ENCODE measurements around the gene ADGRG1.

ADGRG1 gene

GRCh38 chr16:57642160-57643135 is 14.0 kb downstream of the ADGRG1 start:
- no peak for TF ChIP-seq POLR2A (IDR thresholded peaks at IDR 0.05; ENCODE audit: low read length)
- no peak for TF ChIP-seq GATA1 (IDR thresholded peaks at IDR 0.05; ENCODE audit: low read depth, low read length)

GRCh38 chr16:57643147-57643874 is 14.9 kb downstream of the ADGRG1 start:
- DNase-seq: no peak
- TF ChIP-seq POLR2A (IDR thresholded peaks at IDR 0.05; ENCODE audit: low read length): no peak
- TF ChIP-seq GATA1 (IDR thresholded peaks at IDR 0.05; ENCODE audit: low read depth, low read length): no peak

More at GRCh38 chr16:57642160-57643135, 14.0 kb downstream of the ADGRG1 start:
- no peak for DNase-seq

GRCh38 chr16:57643910-57644309 is 15.5 kb downstream of the ADGRG1 start:
- TF ChIP-seq POLR2A (IDR thresholded peaks at IDR 0.05; ENCODE audit: low read length): no peak
- no peak for TF ChIP-seq GATA1 (IDR thresholded peaks at IDR 0.05; ENCODE audit: low read depth, low read length)
- DNase-seq: no peak

GRCh38 chr16:57644383-57645014 is 16.1 kb downstream of the ADGRG1 start:
- TF ChIP-seq POLR2A (IDR thresholded peaks at IDR 0.05; ENCODE audit: low read length): no peak
- TF ChIP-seq GATA1 (IDR thresholded peaks at IDR 0.05; ENCODE audit: low read depth, low read length): no peak
- DNase-seq: no peak

- DNase-seq: no peak
- TF ChIP-seq POLR2A (IDR thresholded peaks at IDR 0.05; ENCODE audit: low read length) (no peak), GATA1 (IDR thresholded peaks at IDR 0.05; ENCODE audit: low read depth, low read length) (no peak)
Observed at GRCh38 chr16:57645169-57645568, 16.7 kb downstream of the ADGRG1 start.

- no peak for DNase-seq
- TF ChIP-seq POLR2A (IDR thresholded peaks at IDR 0.05; ENCODE audit: low read length): no peak
- no peak for TF ChIP-seq GATA1 (IDR thresholded peaks at IDR 0.05; ENCODE audit: low read depth, low read length)
Observed at GRCh38 chr16:57645691-57646387, 17.4 kb downstream of the ADGRG1 start.

GRCh38 chr16:57646388-57647039 is 18.1 kb downstream of the ADGRG1 start:
- no peak for DNase-seq
- no peak for TF ChIP-seq POLR2A (IDR thresholded peaks at IDR 0.05; ENCODE audit: low read length)
- no peak for TF ChIP-seq GATA1 (IDR thresholded peaks at IDR 0.05; ENCODE audit: low read depth, low read length)

- DNase-seq: no peak
- no peak for TF ChIP-seq POLR2A (IDR thresholded peaks at IDR 0.05; ENCODE audit: low read length)
- TF ChIP-seq GATA1 (IDR thresholded peaks at IDR 0.05; ENCODE audit: low read depth, low read length): no peak
Observed at GRCh38 chr16:57647136-57647875, 18.9 kb downstream of the ADGRG1 start.

GRCh38 chr16:57648125-57648524 is 19.7 kb downstream of the ADGRG1 start:
- no peak for DNase-seq
- no peak for TF ChIP-seq GATA1 (IDR thresholded peaks at IDR 0.05; ENCODE audit: low read depth, low read length)
- no peak for TF ChIP-seq POLR2A (IDR thresholded peaks at IDR 0.05; ENCODE audit: low read length)

- peak; percentile 81 to 89 for DNase-seq
Observed at GRCh38 chr16:57648581-57649442, 20.4 kb downstream of the ADGRG1 start.

GRCh38 chr16:57649443-57649751 is 21.0 kb downstream of the ADGRG1 start:
- TF ChIP-seq POLR2A (IDR thresholded peaks at IDR 0.05; ENCODE audit: low read length) (no peak), GATA1 (IDR thresholded peaks at IDR 0.05; ENCODE audit: low read depth, low read length) (no peak)
- DNase-seq: no peak

More at GRCh38 chr16:57648581-57649442, 20.4 kb downstream of the ADGRG1 start:
- TF ChIP-seq POLR2A (IDR thresholded peaks at IDR 0.05; ENCODE audit: low read length) (no peak), GATA1 (IDR thresholded peaks at IDR 0.05; ENCODE audit: low read depth, low read length) (no peak)
